A549 (cell line): Measurements from ENCODE around the gene PVR. TPM values are rescaled to one million over a fixed set of nuclear protein-coding genes. Genes with fewer than 3 reads are reported as not detected.
"Not testable (repeated sequence)": the region's sequence is repeated elsewhere in the genome, so short reads cannot be mapped to it uniquely, and the experiment has no call there.

Experiments
- ATAC-seq, 2 experiments: fragments of 200-7000 bp in 1 of 2; fragments of >200 bp in 1 of 2; cut with Nextera tagmentation in 1 of 2; cut with Tn5 transposase in 1 of 2; 3 replicates each; pipeline versions ENCODE4 v1.8.0 to v1.9.1; 2018 to 2020; ENCODE audit warnings: mild to moderate bottlenecking in 1 of 2, moderate library complexity in 1 of 2
- CTCF ChIA-PET: fragments of 300-600 bp; sonication (Branson Sonifier 250); formaldehyde crosslinking; extraction: SDS; loops from one replicate; lab custom pipeline; 2021; ENCODE audit warnings: antibody characterized with exemption, inconsistent platforms; lab: Yijun Ruan, JAX
- POLR2A ChIA-PET: fragments of 350-600 bp; formaldehyde crosslinking; extraction: SDS; loops from one replicate; lab custom pipeline; 2021; ENCODE audit warnings: antibody characterized with exemption, inconsistent platforms; lab: Yijun Ruan, JAX
- DNase-seq, 2 experiments: peaks; one replicate each; pipeline versions ENCODE4 v3.0.0 to v3.0.0-alpha.2; 2011 to 2016; ENCODE audit warnings: low read depth in 1 of 2, low spot score in 1 of 2
- FAIRE-seq: peaks from 2 replicates; lab custom pipeline; 2011; peaks lifted over from hg19 to GRCh38; lab: Jason Lieb, UNC
- H3K27ac ChIP-seq, 2 experiments: fragments of >200 bp; sonication (Bioruptor Twin); formaldehyde crosslinking; 3 replicates each; pipeline ENCODE4 v1.5.1; 2016 to 2017
- H3K4me1 ChIP-seq: fragments of >200 bp; sonication (Bioruptor Twin); formaldehyde crosslinking; 3 replicates; pipeline ENCODE4 v1.6.1; 2016
- H3K4me2 ChIP-seq: fragments of >200 bp; sonication (Bioruptor Twin); formaldehyde crosslinking; 3 replicates; pipeline ENCODE4 v1.6.1; 2016
- H3K4me3 ChIP-seq: fragments of >200 bp; sonication (Bioruptor Twin); formaldehyde crosslinking; 3 replicates; pipeline ENCODE4 v1.5.1; 2016
- H3K9me3 ChIP-seq: fragments of >200 bp; sonication (Bioruptor Twin); formaldehyde crosslinking; 3 replicates; pipeline ENCODE4 v1.6.1; 2016
- ATOH8 ChIP-seq: fragments of 250-450 bp; sonication (Bioruptor Pico); IDR thresholded peaks from 2 replicates; pipeline ENCODE4 v1.5.0; 2020; ENCODE audit warnings: low read depth, mild to moderate bottlenecking, moderate library complexity
- BCL3 ChIP-seq: fragments of >200 bp; sonication (Bioruptor Twin); formaldehyde crosslinking; IDR thresholded peaks from 3 replicates; pipeline ENCODE4 v1.6.1; 2016
- CEBPB ChIP-seq, 2 experiments: fragments of >200 bp in 1 of 2; sonication (Bioruptor Twin) in 1 of 2; formaldehyde crosslinking in 1 of 2; IDR thresholded peaks; 2 replicates each; pipeline ENCODE4 v1.6.1; 2012 to 2016
- EP300 ChIP-seq, 2 experiments: fragments of >200 bp; sonication (Bioruptor Twin); formaldehyde crosslinking; IDR thresholded peaks; 2 replicates in 1 of 2; 3 replicates in 1 of 2; pipeline ENCODE4 v1.6.1; 2016 to 2017
- FOSL2 ChIP-seq, 2 experiments: fragments of 450-650 bp in 1 of 2; fragments of >200 bp in 1 of 2; sonication (Bioruptor Twin) in 1 of 2; formaldehyde crosslinking; IDR thresholded peaks; 2 replicates each; pipeline versions ENCODE4 v1.5.0 to v1.6.1; 2016 to 2020; ENCODE audit warnings: mild to moderate bottlenecking in 1 of 2, moderate library complexity in 1 of 2
- GATA3 ChIP-seq: IDR thresholded peaks from 2 replicates; pipeline ENCODE4 v1.6.1; 2012; ENCODE audit warnings: borderline replicate concordance
- JUN ChIP-seq, 2 experiments: fragments of >200 bp; sonication (Bioruptor Twin); formaldehyde crosslinking; IDR thresholded peaks; 2 replicates in 1 of 2; 3 replicates in 1 of 2; pipeline ENCODE4 v1.6.1; 2016 to 2017
- JUNB ChIP-seq: fragments of >200 bp; sonication (Bioruptor Twin); formaldehyde crosslinking; IDR thresholded peaks from 2 replicates; pipeline ENCODE4 v1.6.1; 2016
- MAX ChIP-seq: IDR thresholded peaks from 2 replicates; pipeline ENCODE4 v1.6.1; 2012
- PBX3 ChIP-seq: IDR thresholded peaks from 2 replicates; pipeline ENCODE4 v1.6.1; 2012
- RAD21 ChIP-seq, 2 experiments: fragments of >200 bp in 1 of 2; sonication (Bioruptor Twin) in 1 of 2; formaldehyde crosslinking in 1 of 2; IDR thresholded peaks in 1 of 2; conservative IDR thresholded peaks in 1 of 2; 2 replicates in 1 of 2; 3 replicates in 1 of 2; pipeline ENCODE4 v1.6.1; 2012 to 2018; ENCODE audit warnings: inconsistent platforms in 1 of 2
- RARB ChIP-seq: fragments of 250-450 bp; sonication (Bioruptor Pico); IDR thresholded peaks from 2 replicates; pipeline ENCODE4 v1.8.0; 2021; ENCODE audit warnings: mild to moderate bottlenecking, moderate library complexity
- RNF2 ChIP-seq: fragments of 200-600 bp; sonication (generic); IDR thresholded peaks from 2 replicates; pipeline ENCODE4 v1.6.1; 2016; ENCODE audit warnings: low read depth, mild to moderate bottlenecking, antibody characterized with exemption, moderate library complexity, borderline replicate concordance
- SMC3 ChIP-seq: fragments of >200 bp; sonication (Bioruptor Twin); formaldehyde crosslinking; IDR thresholded peaks from 3 replicates; pipeline ENCODE4 v1.6.1; 2018; ENCODE audit warnings: inconsistent platforms
- ZFP36 ChIP-seq: fragments of 450-650 bp; IDR thresholded peaks from 2 replicates; pipeline ENCODE4 v1.6.1; 2014; ENCODE audit warnings: borderline replicate concordance; ENCODE audit not compliant: partially characterized antibody
- WGBS: methylation state at CpG from one replicate; pipeline ENCODE4 v1.1.6; 2017; ENCODE audit errors: missing lambda C conversion rate; 5-methylcytosine and 5-hydroxymethylcytosine counted together
- polyA plus RNA-seq, 4 experiments: library from polyadenylated mRNA; depleted of rRNA in 3 of 4; stranded (reverse); fragments of >200 nt; fragmentation: RNase III in 1 of 4; extraction: RNeasy Plus Mini Kit Qiagen cat#74134 plus additional on column Dnase treatment in 1 of 4; gene quantifications; 2 replicates in 3 of 4; 3 replicates in 1 of 4; pipeline ENCODE4 v1.2.3, GENCODE V29; 2011 to 2017

The PVR gene
- polyA plus RNA-seq, 2 of the 4 experiments (the other 2 are of a cell fraction): 90.3 to 108 TPM

- Histone ChIP-seq H3K9me3 (no peaks in the 10 kb centered on the region), H3K4me2 (no peak overlapping the region), H3K4me1 (peaks cover 43% of the 10 kb centered on the region)
- DNase-seq (no peak), FAIRE-seq (peak; percentile 90)
- TF ChIP-seq PBX3 (no peak), ZFP36 (peak; percentile 22)
- TF ChIP-seq, all 56 proteins: peak for 1
- Histone ChIP-seq H3K27ac (peak overlapping the region; percentile 76 to 89), H3K4me3 (no peak overlapping the region)
- WGBS: 97% methylated on average over 4 of the region's 4 CpGs
- ChIA-PET POLR2A (interaction anchor here (1.5 to 2.9 kb wide), 2 partner anchors 19 to 29 kb away, joined by 3 to 16 read pairs; partner anchors contain the start of gene PVR), CTCF (interaction anchor here (0.7 to 12.4 kb wide), 7 partner anchors 14 to 435 kb away, joined by 3 to 103 read pairs (median 5); partner anchors contain the start of gene IGSF23)
- ATAC-seq: no peak
Measured at GRCh38 chr19:44624840-44625354, 18.8 kb upstream of the PVR start.

GRCh38 chr19:44625637-44626036 lies 18.1 kb upstream of the PVR start:
- H3K4me3 ChIP-seq, ATAC-seq, H3K9me3 ChIP-seq, DNase-seq, FAIRE-seq: not testable (repeated sequence)
- H3K4me1 ChIP-seq: peaks cover 43% of the 10 kb centered on the region
- ChIA-PET POLR2A (interaction anchor here (1.5 to 2.9 kb wide), 3 partner anchors 18 to 125 kb away, joined by 3 to 16 read pairs (median 5); partner anchors contain the start of genes PVR and ZNF180), CTCF (interaction anchor here (1.6 to 12.4 kb wide), 8 partner anchors 10 to 434 kb away, joined by 3 to 103 read pairs (median 6); partner anchors contain the start of gene IGSF23)
- peak overlapping the region; percentile 76 to 89 for H3K27ac ChIP-seq
- TF ChIP-seq ZFP36 (peak; percentile 72), RARB (CRISPR knock-in tag) (peak; percentile 34; the same call in 1 of the 2 replicates)
- H3K4me2 ChIP-seq: peak overlapping the region; percentile 61
- 50% methylated on average over 4 of the region's 4 CpGs for WGBS

- FAIRE-seq (peak; percentile 99), DNase-seq (peak; percentile 79 to 93), ATAC-seq (peak; percentile 90 to 91)
- Histone ChIP-seq H3K27ac (peak overlapping the region; percentile 81 to 89), H3K9me3 (no peaks in the 10 kb centered on the region), H3K4me1 (peaks cover 43% of the 10 kb centered on the region), H3K4me2 (peak overlapping the region; percentile 61), H3K4me3 (no peak overlapping the region)
- CTCF ChIA-PET: interaction anchor here (0.6 to 12.4 kb wide), 15 partner anchors 9 to 434 kb away, joined by 3 to 103 read pairs (median 6); partner anchors contain the start of genes IGSF23 and PVR
- peak; percentile 86; the same call in 1 of the 2 replicates for TF ChIP-seq GATA3
- TF ChIP-seq CEBPB (IDR thresholded peaks at IDR 0.05): peak in 1 of 2 experiments; percentile 55; a peak in 1 of 4 replicates
- TF ChIP-seq ATOH8 (CRISPR knock-in tag): no peak
- TF ChIP-seq JUN (IDR thresholded peaks at IDR 0.05): peak in 1 of 2 experiments; percentile 59; a peak in 2 of 5 replicates
- 0 out of 3 replicates have a peak, but pooled peaks have one; percentile 39 for TF ChIP-seq SMC3
- TF ChIP-seq JUNB: peak; percentile 79
- TF ChIP-seq BCL3: peak; percentile 71; the same call in 1 of the 3 replicates
- peak; percentile 65 to 74; a peak in 2 of 5 replicates for TF ChIP-seq EP300 (IDR thresholded peaks at IDR 0.05)
- peak; percentile 67; the same call in 1 of the 2 replicates for TF ChIP-seq FOSL2 (IDR thresholded peaks at IDR 0.05)
- TF ChIP-seq FOSL2 (CRISPR knock-in tag; IDR thresholded peaks at IDR 0.05): peak; percentile 85
- TF ChIP-seq RARB (CRISPR knock-in tag): no peak
- peak; percentile 25 to 34; a peak in 4 of 5 replicates for TF ChIP-seq RAD21 (conservative IDR thresholded peaks at IDR 0.05 in 1 of 2, IDR thresholded peaks at IDR 0.05 in 1 of 2)
- peak; percentile 89 for TF ChIP-seq ZFP36
- peak; percentile 75 for TF ChIP-seq PBX3
- no peak for TF ChIP-seq RNF2
- TF ChIP-seq MAX: peak; percentile 81
- POLR2A ChIA-PET: interaction anchor here (1.4 to 2.9 kb wide), 4 partner anchors 17 to 126 kb away, joined by 3 to 16 read pairs (median 7); partner anchors contain the start of genes PVR and ZNF180
- 0% methylated on average over 1 of the region's 1 CpG for WGBS
Measured at GRCh38 chr19:44626048-44626624, 17.6 kb upstream of the PVR start.
